DOHH2 (cell line): ENCODE results near the gene PPP2R5E.

Source experiments
- H3F3A ChIP-seq: fragments of 200-600 bp; sonication (generic), shearing (Covaris generic); 2 replicates; pipeline ENCODE4 v1.6.0; 2016; ENCODE audit warnings: antibody characterized with exemption, mild to moderate bottlenecking; ENCODE audit not compliant: control insufficient read depth, insufficient read depth
- H3K27ac ChIP-seq: fragments of 200-600 bp; sonication (generic); 2 replicates; pipeline ENCODE4 v1.5.1; 2014; ENCODE audit warnings: low read depth, mild to moderate bottlenecking, low read length, moderate library complexity
- H3K27me3 ChIP-seq: fragments of 200-600 bp; sonication (generic); 2 replicates; pipeline ENCODE4 v1.6.1; 2014; ENCODE audit warnings: mild to moderate bottlenecking, low read length, mixed read lengths; ENCODE audit not compliant: control insufficient read depth
- H3K36me3 ChIP-seq: fragments of 200-600 bp; sonication (generic); 2 replicates; pipeline ENCODE4 v1.6.1; 2014; ENCODE audit warnings: mild to moderate bottlenecking, low read length, moderate library complexity, mixed read lengths; ENCODE audit not compliant: control insufficient read depth
- H3K4me1 ChIP-seq: fragments of 200-600 bp; sonication (generic); 2 replicates; pipeline ENCODE4 v1.6.1; 2014; ENCODE audit warnings: mild to moderate bottlenecking, low read length, mixed read lengths; ENCODE audit not compliant: control insufficient read depth
- H3K4me2 ChIP-seq: fragments of 200-600 bp; sonication (generic); 2 replicates; pipeline ENCODE4 v1.6.0; 2014; ENCODE audit warnings: mild to moderate bottlenecking, low read length, moderate library complexity
- H3K4me3 ChIP-seq: fragments of 200-600 bp; sonication (generic); 2 replicates; pipeline ENCODE4 v1.5.1; 2014; ENCODE audit warnings: mild to moderate bottlenecking, low read length, mixed read lengths
- H3K79me2 ChIP-seq: fragments of 200-600 bp; sonication (generic); 2 replicates; pipeline ENCODE4 v1.6.1; 2014; ENCODE audit warnings: mild to moderate bottlenecking, low read length, mixed read lengths; ENCODE audit not compliant: control insufficient read depth
- H3K9me2 ChIP-seq: fragments of 200-600 bp; sonication (generic); replicated peaks from 2 replicates; pipeline ENCODE4 v1.6.1; 2014; ENCODE audit warnings: mild to moderate bottlenecking, low read length, mixed read lengths; ENCODE audit not compliant: control insufficient read depth
- H3K9me3 ChIP-seq: fragments of 200-600 bp; sonication (generic); 2 replicates; pipeline ENCODE4 v1.6.1; 2014; ENCODE audit warnings: antibody characterized with exemption, low read length, mixed read lengths; ENCODE audit not compliant: control insufficient read depth, insufficient read depth
- H4K20me1 ChIP-seq: fragments of 200-600 bp; sonication (generic); 2 replicates; pipeline ENCODE4 v1.6.0; 2014; ENCODE audit warnings: low read depth, mild to moderate bottlenecking, antibody characterized with exemption, low read length, moderate library complexity; ENCODE audit not compliant: control insufficient read depth, insufficient read depth
- CTCF ChIP-seq: fragments of 200-600 bp; sonication (generic); IDR thresholded peaks from one replicate; pipeline ENCODE4 v1.5.1; 2014; ENCODE audit warnings: antibody characterized with exemption, mild to moderate bottlenecking, low read depth, low read length; ENCODE audit not compliant: poor library complexity, severe bottlenecking
- EZH2phosphoT487 ChIP-seq: fragments of 200-600 bp; sonication (generic); IDR thresholded peaks from 2 replicates; pipeline ENCODE4 v1.6.1; 2017; ENCODE audit warnings: borderline replicate concordance, mild to moderate bottlenecking, antibody characterized with exemption, low read length, moderate library complexity, mixed read lengths

Gene PPP2R5E

GRCh38 chr14:63454436-63454835 lies 88.7 kb downstream of the PPP2R5E start:
- Histone ChIP-seq H3K4me1 (no peaks in the 10 kb centered on the region), H4K20me1 (no peaks in the 10 kb centered on the region), H3K27ac (no peak overlapping the region), H3K79me2 (peaks cover 69% of the 10 kb centered on the region), H3K4me2 (no peak overlapping the region), H3K4me3 (no peak overlapping the region), H3K27me3 (no peaks in the 10 kb centered on the region), H3K9me2 (no peaks in the 10 kb centered on the region), H3F3A (no peaks in the 10 kb centered on the region), H3K9me3 (no peaks in the 10 kb centered on the region), H3K36me3 (peaks cover 25% of the 10 kb centered on the region)
- TF ChIP-seq EZH2phosphoT487 = no peak
- no peak for TF ChIP-seq CTCF

- TF ChIP-seq CTCF (no peak), EZH2phosphoT487 (no peak)
- no peaks in the 10 kb centered on the region for H4K20me1 ChIP-seq
These were observed 89.7 kb downstream of the PPP2R5E start for GRCh38 chr14:63453443-63453936.

GRCh38 chr14:63452796-63453195 lies 90.4 kb downstream of the PPP2R5E start:
- peaks cover 25% of the 10 kb centered on the region for H3K36me3 ChIP-seq
- H3K27ac ChIP-seq = no peak overlapping the region
- H3K27me3 ChIP-seq = no peaks in the 10 kb centered on the region
- H3K9me2 ChIP-seq = no peaks in the 10 kb centered on the region
- peaks cover 61% of the 10 kb centered on the region for H3K79me2 ChIP-seq
- no peaks in the 10 kb centered on the region for H3K4me1 ChIP-seq
- H3K4me2 ChIP-seq = no peak overlapping the region
- H3K4me3 ChIP-seq = no peak overlapping the region
- no peaks in the 10 kb centered on the region for H4K20me1 ChIP-seq
- H3F3A ChIP-seq = no peaks in the 10 kb centered on the region
- TF ChIP-seq CTCF = no peak
- no peak for TF ChIP-seq EZH2phosphoT487
- H3K9me3 ChIP-seq = no peaks in the 10 kb centered on the region

More at GRCh38 chr14:63453443-63453936, 89.7 kb downstream of the PPP2R5E start:
- no peaks in the 10 kb centered on the region for H3F3A ChIP-seq
- no peak overlapping the region for H3K4me2 ChIP-seq
- no peaks in the 10 kb centered on the region for H3K9me3 ChIP-seq
- H3K9me2 ChIP-seq = no peaks in the 10 kb centered on the region
- no peak overlapping the region for H3K4me3 ChIP-seq
- H3K27ac ChIP-seq = no peak overlapping the region
- no peaks in the 10 kb centered on the region for H3K27me3 ChIP-seq
- H3K79me2 ChIP-seq = peaks cover 67% of the 10 kb centered on the region
- no peaks in the 10 kb centered on the region for H3K4me1 ChIP-seq
- H3K36me3 ChIP-seq = peaks cover 25% of the 10 kb centered on the region

- Histone ChIP-seq H3K36me3 (peaks cover 24% of the 10 kb centered on the region), H3K27ac (no peak overlapping the region), H3F3A (no peaks in the 10 kb centered on the region), H3K27me3 (no peaks in the 10 kb centered on the region), H3K9me3 (no peaks in the 10 kb centered on the region), H3K4me1 (no peaks in the 10 kb centered on the region), H3K79me2 (peaks cover 36% of the 10 kb centered on the region), H3K4me3 (no peak overlapping the region), H3K9me2 (no peaks in the 10 kb centered on the region), H3K4me2 (no peak overlapping the region), H4K20me1 (no peaks in the 10 kb centered on the region)
- TF ChIP-seq CTCF = no peak
- TF ChIP-seq EZH2phosphoT487 = no peak
These were observed 94.3 kb downstream of the PPP2R5E start for GRCh38 chr14:63448841-63449240.
